Measurements from ENCODE around the gene UBALD2. TPM values are rescaled to one million over a fixed set of nuclear protein-coding genes. Genes with fewer than 3 reads are reported as not detected.

Gene UBALD2
- total and polyA plus RNA-seq, 2 of the 4 experiments (the other 2 are of a cell fraction): 0.90 to 12.1 TPM

GRCh38 chr17:76270770-76271668 is 5.9 kb downstream of the UBALD2 start:
- H2BK5ac ChIP-seq (ENCODE audit: low read depth, low read length, poor library complexity, severe bottlenecking): no peak overlapping the region
- H3K9me3 ChIP-seq (ENCODE audit: control insufficient read depth, insufficient read depth, low read length): no peaks in the 10 kb centered on the region
- H3K18ac ChIP-seq (ENCODE audit: low read depth, low read length): no peak overlapping the region
- H3K9me1 ChIP-seq (ENCODE audit: insufficient read depth, low read length): peaks cover 5% of the 10 kb centered on the region; the same call in 1 of the 2 replicates
- no peak overlapping the region for H2AK5ac ChIP-seq (ENCODE audit: low read depth, low read length)
- intact Hi-C loops (cut with micrococcal nuclease): no loop called here
- no peak overlapping the region for H4K91ac ChIP-seq (ENCODE audit: insufficient read depth, low read depth, low read length)
- no peak overlapping the region for H2BK120ac ChIP-seq (ENCODE audit: low read depth, low read length)
- ChIA-PET CTCF (interaction anchor here (1.7 kb wide), 1 partner anchor 9 kb away, joined by 6 read pairs; no protein-coding TSS in a partner anchor), POLR2A (ENCODE audit: unreplicated experiment) (no interaction called here)
- dilution Hi-C loops (cut with HindIII; ENCODE audit: low sequenced_read_pairs, unreplicated experiment): no loop called here
- no peak overlapping the region for H3K56ac ChIP-seq (ENCODE audit: extremely low read depth, insufficient read depth, low read length)
- no peak overlapping the region for H2BK20ac ChIP-seq (ENCODE audit: low read depth, low read length)
- WGBS, 2 experiments (ENCODE audit: extremely low coverage in 2 of 2, insufficient read length in 1 of 2): 100% methylated on average over 1 of the region's 14 CpGs; no CpG with 5 or more reads in 1 of the 2 experiments
- no peak overlapping the region for H3K23ac ChIP-seq (ENCODE audit: low read depth, low read length)
- H3K27me3 ChIP-seq (ENCODE audit: control insufficient read depth, insufficient read depth, low read length): no peaks in the 10 kb centered on the region
- H2BK15ac ChIP-seq (ENCODE audit: low read depth, low read length): no peak overlapping the region
- no peak overlapping the region for H3K4me2 ChIP-seq (ENCODE audit: low read depth, low read length)
- ATAC-seq (ENCODE audit: low read depth) (no peak), DNase-seq (no peak)
- no peak overlapping the region for H2AFZ ChIP-seq (replicated peaks; ENCODE audit: low read length, poor library complexity)
- H3K4ac ChIP-seq (ENCODE audit: low read depth, low read length): no peak overlapping the region
- no peaks in the 10 kb centered on the region; the same call in 1 of the 2 replicates for H4K20me1 ChIP-seq (ENCODE audit: insufficient read depth, low read length)
- no peak overlapping the region for H4K8ac ChIP-seq (ENCODE audit: low read depth in 2 of 2, low read length in 2 of 2)
- no peak overlapping the region for H3K9ac ChIP-seq (ENCODE audit: low read depth, low read length)
- peaks cover 8% of the 10 kb centered on the region for H3K36me3 ChIP-seq (ENCODE audit: control insufficient read depth, insufficient read depth, low read length)
- TF ChIP-seq NFE2L2 (IDR thresholded peaks at IDR 0.05; ENCODE audit: low read depth, low read length) (no peak), POLR2A (IDR thresholded peaks at IDR 0.05; ENCODE audit: low read depth, low read length) (peak; percentile 10)
- H3K4me3 ChIP-seq (ENCODE audit: insufficient read depth, low read depth, low read length): no peak overlapping the region
- peaks cover 32 to 58% of the 10 kb centered on the region in 2 experiments for H3K79me1 ChIP-seq (ENCODE audit: low read depth in 1 of 2, low read length in 2 of 2)
- in situ Hi-C loops (cut with MboI; ENCODE audit: low sequenced_read_pairs): no loop called here
- H3K14ac ChIP-seq (replicated peaks; ENCODE audit: low read depth, low read length): no peak overlapping the region
- peaks cover 11% of the 10 kb centered on the region for H3K4me1 ChIP-seq (ENCODE audit: control insufficient read depth, insufficient read depth, low read length)
- BruUV-seq (replicated peaks): no TSS peak
- H2AK9ac ChIP-seq (replicated peaks; ENCODE audit: low read depth, low read length, poor library complexity): no peak overlapping the region
- H4K5ac ChIP-seq (ENCODE audit: low read depth, low read length): no peak overlapping the region
- no peak overlapping the region for H3K27ac ChIP-seq (ENCODE audit: insufficient read depth, low read length)

Measured in IMR-90 (cell line).